DND-41 (cell line): ENCODE results near the gene IQCH.

Experiments
- EZH2 ChIP-seq: IDR thresholded peaks from 3 replicates; pipeline ENCODE4 v1.6.1; 2012; ENCODE audit warnings: borderline replicate concordance, low read depth, mild to moderate bottlenecking, moderate library complexity, low read length, inconsistent platforms; ENCODE audit not compliant: severe bottlenecking
- TF ChIP-seq, protein P1 (sequence below): IDR thresholded peaks from 2 replicates; pipeline ENCODE4 v1.5.1; 2012; ENCODE audit warnings: borderline replicate concordance, low read length, moderate library complexity, mild to moderate bottlenecking; ENCODE audit not compliant: poor library complexity, severe bottlenecking; ENCODE audit errors: extremely low read depth

DNA sequence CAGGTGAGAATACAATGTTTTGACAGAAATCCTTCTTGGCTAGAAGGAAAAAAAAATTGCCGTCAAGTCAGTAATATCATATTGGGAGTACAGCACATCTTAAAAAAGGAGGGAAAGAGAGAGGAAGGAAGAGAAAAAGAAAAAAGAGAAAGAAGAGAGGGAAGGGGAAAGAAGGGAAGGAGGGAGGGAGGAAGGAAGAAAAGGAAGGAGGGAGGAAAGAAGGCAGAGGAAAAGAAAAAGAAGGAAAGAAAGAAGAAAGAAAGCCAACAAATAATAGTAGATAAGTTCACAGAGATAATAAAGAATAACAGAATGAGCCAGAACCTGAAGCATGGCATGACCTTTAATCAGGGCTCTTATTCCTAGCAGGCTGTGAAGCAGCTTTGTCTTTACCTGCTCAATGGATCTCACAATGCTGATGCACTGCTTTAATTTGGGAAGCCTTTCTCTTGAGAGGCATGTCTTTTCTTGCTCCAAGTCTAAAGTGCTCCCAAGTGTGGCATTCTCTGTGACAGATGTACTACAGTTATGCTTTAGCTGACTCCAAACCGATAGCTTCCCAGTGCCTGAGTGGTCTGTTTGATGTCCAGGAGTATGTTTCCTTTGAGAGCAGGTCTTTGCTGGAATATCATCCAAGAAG is 114.9 kb downstream of the IQCH start:
- TF ChIP-seq, protein P1, sequence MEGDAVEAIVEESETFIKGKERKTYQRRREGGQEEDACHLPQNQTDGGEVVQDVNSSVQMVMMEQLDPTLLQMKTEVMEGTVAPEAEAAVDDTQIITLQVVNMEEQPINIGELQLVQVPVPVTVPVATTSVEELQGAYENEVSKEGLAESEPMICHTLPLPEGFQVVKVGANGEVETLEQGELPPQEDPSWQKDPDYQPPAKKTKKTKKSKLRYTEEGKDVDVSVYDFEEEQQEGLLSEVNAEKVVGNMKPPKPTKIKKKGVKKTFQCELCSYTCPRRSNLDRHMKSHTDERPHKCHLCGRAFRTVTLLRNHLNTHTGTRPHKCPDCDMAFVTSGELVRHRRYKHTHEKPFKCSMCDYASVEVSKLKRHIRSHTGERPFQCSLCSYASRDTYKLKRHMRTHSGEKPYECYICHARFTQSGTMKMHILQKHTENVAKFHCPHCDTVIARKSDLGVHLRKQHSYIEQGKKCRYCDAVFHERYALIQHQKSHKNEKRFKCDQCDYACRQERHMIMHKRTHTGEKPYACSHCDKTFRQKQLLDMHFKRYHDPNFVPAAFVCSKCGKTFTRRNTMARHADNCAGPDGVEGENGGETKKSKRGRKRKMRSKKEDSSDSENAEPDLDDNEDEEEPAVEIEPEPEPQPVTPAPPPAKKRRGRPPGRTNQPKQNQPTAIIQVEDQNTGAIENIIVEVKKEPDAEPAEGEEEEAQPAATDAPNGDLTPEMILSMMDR: no peak
- TF ChIP-seq EZH2: no peak
